GM19467 (cell line): ENCODE data around the gene ANKRD12.
"Not testable (repeated sequence)": the region's sequence is repeated elsewhere in the genome, so short reads cannot be mapped to it uniquely, and the experiment has no call there.

Experiments
- ATAC-seq: cut with Tn5 transposase; IDR thresholded peaks from one replicate; pipeline ENCODE4 v1.9.1; 2021; ENCODE audit warnings: mild to moderate bottlenecking, moderate library complexity; ENCODE audit not compliant: unreplicated experiment

The ANKRD12 gene

GRCh38 chr18:9139400-9140039, 2.9 kb downstream of the ANKRD12 start:
- ATAC-seq = no peak

GRCh38 chr18:9140381-9140780, 3.8 kb downstream of the ANKRD12 start:
- no peak for ATAC-seq

DNA sequence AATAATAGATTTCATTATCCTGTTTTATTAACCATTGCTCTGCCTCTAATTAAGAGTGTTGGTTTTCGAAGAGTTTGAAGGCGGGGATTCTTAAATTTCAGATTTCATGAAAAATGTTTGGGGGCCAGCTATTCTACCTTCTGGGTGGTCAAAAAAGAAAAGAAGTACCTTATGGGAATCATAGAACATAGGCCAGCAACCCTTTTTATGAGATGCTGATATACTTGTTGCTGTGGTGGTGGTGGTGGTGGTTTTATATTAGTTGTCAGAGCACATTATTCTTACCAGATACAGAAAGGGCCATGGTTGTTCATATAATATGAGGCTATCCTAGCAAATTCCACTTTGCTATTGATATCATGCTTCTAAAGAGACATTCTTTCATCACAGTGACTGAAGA, 4.4 kb downstream of the ANKRD12 start:
- no peak for ATAC-seq

DNA sequence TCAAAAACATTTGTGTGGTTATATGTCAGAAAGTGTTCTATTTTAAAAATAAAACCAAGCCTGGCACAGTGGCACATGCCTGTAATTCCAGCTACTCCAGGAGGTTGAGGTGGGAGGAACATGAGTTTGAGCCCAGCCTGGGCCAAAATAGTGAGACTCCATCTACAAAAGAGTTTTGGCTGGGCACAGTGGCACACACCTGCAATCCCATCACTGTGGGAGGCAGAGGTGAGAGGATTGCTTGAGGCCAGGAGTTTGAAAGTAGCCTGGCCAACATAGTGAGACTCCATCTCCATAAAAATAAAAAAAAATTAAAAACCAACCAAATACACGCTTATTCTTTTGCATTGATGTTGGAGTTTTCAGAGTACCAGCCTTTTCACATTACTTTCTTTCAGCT, 9.6 kb downstream of the ANKRD12 start:
- no peak for ATAC-seq

GRCh38 chr18:9147440-9148202, 11.0 kb downstream of the ANKRD12 start:
- no peak for ATAC-seq

DNA sequence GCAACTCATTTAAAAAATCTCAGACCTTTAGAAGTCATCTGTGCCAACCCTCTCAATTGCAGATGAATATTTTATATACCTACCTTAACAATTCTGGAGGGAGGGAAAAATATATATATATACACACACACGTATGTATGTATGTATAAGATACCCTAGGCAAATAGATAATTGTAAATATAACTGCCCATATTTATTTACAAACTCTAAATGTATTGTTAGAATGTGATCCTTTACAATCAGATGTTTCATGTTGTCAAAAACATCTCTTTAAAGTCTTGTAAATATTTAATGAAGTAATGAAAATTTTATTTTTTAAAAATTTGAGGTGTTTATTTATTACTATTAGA, 11.6 kb downstream of the ANKRD12 start:
- no peak for ATAC-seq

DNA sequence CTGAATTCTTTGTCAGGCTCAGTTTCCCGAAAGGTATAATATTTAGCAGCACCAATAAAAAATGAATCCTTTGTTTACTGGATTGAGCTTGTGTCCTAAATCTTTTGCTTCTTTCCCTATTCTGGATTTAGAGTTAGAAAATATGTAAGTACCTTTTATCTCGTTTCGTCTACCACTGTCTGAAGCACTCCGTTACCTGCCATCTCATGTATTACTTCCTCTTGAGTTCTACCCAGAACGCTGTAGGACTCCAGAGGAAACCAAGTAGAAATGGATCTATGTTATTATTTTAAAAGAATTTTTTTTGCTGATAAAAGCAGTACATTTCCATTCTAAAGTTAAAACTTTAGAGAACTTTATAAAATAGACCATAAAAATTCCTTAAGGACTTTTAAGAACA, 13.5 kb downstream of the ANKRD12 start:
- no peak for ATAC-seq

GRCh38 chr18:9153256-9153655, 16.7 kb downstream of the ANKRD12 start:
- ATAC-seq = no peak

DNA sequence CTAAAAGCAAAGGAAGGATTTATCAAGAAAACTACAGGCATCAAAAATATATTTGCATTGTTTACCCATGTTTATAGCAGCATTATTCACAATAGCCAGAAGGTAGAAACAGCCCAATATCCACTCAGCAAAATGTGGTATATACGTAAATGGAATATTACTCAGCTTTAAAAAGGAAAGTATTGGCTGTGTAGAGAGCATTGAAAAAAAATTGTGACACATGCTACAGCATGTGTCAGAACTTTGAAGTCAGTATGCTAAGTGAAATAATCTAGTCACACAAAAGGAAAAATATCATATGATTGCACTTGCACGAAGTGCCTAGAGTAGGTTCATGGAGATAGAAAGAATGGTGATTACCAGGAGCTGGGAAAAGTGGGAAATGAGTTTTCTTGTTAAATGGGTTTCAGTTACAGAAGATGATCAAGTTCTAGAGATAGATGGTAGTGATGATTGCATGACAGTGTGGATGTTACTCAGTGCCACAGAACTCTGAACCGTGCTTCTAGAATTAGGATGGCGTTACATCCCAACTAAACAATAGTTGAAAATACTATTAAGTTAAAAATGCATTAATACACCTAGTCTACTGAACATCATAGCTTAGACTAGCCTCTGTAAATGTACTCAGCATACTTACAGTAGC, 20.1 kb downstream of the ANKRD12 start:
- no peak for ATAC-seq

- no peak for ATAC-seq
Measured at GRCh38 chr18:9157806-9158205, 21.2 kb downstream of the ANKRD12 start.

DNA sequence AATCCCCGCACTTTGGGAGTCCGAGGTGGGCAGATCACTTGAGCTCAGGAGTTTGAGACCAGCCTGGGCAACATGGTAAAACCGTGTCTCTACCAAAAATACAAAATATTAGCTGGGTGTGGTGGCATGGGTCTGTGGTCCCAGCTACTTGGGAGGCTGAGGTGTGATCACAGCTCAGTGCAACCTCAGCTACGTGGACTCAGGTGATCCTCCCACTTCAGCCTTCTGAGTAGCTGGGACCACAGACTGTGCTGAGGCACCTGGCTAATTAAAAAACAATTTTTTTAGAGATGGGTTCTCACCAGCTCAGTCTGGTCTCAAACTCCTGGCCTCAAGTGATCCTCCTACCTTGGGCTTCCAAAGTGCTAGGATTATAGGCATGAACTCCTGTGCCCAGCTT, 23.4 kb downstream of the ANKRD12 start:
- ATAC-seq = no peak

GRCh38 chr18:9162663-9163062, 26.1 kb downstream of the ANKRD12 start:
- ATAC-seq = not testable (repeated sequence)

GRCh38 chr18:9164149-9164548, 27.6 kb downstream of the ANKRD12 start:
- ATAC-seq = not testable (repeated sequence)

DNA sequence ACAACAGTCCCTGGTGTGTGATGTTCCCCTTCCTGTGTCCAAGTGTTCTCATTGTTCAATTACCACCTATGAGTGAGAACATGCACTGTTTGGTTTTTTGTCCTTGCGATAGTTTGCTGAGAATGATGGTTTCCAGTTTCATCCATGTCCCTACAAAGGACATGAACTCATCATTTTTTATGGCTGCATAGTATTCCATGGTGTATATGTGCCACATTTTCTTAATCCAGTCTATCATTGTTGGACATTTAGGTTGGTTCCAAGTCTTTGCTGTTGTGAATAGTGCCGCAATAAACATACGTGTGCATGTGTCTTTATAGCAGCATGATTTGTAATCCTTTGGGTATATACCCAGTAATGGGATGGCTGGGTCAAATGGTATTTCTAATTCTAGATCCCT, 29.3 kb downstream of the ANKRD12 start:
- ATAC-seq = not testable (repeated sequence)

DNA sequence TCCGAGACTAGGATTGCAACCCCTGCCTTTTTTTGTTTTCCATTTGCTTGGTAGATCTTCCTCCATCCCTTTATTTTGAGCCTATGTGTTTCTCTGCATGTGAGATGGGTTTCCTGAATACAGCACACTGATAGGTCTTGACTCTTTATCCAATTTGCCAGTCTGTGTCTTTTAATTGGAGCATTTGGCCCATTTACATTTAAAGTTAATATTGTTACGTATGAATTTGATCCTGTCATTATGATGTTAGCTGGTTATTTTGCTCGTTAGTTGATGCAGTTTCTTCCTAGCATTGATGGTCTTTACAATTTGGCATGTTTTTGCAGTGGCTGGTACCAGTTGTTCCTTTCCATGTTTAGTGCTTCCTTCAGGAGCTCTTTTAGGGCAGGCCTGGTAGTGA, 32.9 kb downstream of the ANKRD12 start:
- not testable (repeated sequence) for ATAC-seq

GRCh38 chr18:9171919-9172318, 35.3 kb downstream of the ANKRD12 start:
- not testable (repeated sequence) for ATAC-seq

DNA sequence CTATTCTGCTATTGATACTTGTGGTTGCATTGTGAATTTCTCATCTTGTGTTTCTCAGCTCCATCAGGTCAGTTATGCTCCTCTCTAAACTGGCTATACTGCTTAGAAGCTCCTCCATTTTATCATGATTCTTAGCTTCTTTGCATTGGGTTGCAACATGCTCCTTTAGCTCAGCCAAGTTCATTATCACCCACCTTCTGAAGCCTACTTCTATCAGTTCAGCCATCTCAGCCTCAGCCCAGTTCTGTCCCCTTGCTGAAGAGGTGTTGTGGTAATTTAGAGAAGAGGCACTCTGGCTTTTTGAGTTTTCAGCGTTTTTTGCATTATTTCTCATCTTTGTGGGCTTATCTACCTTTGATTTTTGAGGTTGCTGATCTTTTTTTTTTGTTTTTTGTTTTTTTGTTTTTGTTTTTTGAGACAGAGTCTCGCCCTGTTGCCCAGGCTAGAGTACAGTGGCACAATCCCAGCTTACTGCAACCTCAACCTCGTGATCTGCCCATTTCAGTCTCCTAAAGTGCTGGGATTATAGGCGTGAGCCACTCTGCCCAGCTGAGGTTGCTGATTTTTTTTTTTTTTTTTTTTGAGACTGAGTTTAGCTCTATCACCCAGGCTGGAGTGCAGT, 36.0 kb downstream of the ANKRD12 start:
- ATAC-seq = no peak

GRCh38 chr18:9173770-9174233, 37.2 kb downstream of the ANKRD12 start:
- ATAC-seq = no peak

DNA sequence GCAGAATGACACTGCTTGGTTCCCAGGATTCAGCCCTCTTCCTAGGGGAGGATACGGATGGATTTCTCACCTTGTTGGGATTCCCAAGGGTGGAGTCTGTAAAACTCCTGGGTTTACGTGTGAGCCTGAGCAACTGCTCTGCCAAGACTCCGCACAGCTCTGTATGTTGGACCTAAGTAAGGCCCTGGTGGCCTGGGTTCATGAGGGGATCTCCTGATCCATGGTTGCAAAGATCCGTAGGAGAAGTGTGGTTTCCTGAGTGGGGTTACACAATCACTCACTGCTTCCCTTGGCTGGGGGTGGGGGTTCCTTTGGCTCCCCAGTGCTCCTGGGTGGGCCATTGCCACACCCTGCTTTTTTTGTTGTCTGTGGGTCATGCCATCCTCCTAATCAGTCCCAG, 37.7 kb downstream of the ANKRD12 start:
- ATAC-seq = no peak

DNA sequence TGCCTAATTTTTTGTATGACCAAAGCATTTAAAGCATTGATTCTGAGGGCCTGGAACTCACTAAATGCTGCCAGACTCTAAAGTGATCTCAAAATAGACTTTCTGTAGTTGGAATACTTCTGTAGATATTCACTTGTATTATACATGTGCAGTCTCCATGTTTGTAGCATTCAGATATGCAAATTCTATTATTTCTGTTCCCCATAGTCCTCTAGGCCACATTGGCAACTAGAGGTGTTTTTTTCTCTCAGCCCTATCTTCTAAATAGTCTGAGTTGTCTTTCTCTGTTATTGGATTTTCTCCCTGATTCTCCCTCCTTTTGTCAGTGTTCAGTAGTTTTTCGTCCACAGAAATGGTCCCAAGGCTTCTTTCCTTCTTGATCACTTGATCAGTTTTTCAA, 38.5 kb downstream of the ANKRD12 start:
- no peak for ATAC-seq

GRCh38 chr18:9177031-9177430, 40.5 kb downstream of the ANKRD12 start:
- no peak for ATAC-seq

GRCh38 chr18:9177466-9177865, 40.9 kb downstream of the ANKRD12 start:
- no peak for ATAC-seq
